GM12872 (cell line): ENCODE measurements around the gene DMRTB1.

ENCODE experiments used
- TF ChIP-seq, protein P1 (sequence below): IDR thresholded peaks from 3 replicates; pipeline ENCODE4 v1.5.1; 2011; ENCODE audit warnings: low read depth, mild to moderate bottlenecking, low read length, moderate library complexity; ENCODE audit not compliant: insufficient read depth

Gene DMRTB1

DNA sequence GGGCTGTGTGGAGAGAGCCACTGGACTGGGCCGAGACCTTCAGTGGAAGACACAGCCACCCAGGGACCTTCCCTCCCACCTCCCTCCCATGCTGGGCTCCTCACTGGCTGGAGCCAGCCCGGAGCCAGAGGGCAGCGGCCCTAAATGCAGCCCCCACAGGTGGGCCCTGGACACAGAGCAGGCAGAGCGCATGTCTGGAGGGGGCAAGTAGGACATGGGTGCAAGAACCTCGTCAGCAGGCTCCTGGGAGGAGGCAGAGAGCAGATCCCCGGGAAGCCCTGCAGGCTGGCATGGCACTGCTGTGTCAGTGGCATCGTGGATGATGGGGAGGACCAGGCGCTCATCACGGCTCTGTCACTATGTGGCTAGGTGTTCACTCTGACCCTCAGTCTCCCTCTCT is 45.7 kb downstream of the DMRTB1 start:
- TF ChIP-seq, protein P1, sequence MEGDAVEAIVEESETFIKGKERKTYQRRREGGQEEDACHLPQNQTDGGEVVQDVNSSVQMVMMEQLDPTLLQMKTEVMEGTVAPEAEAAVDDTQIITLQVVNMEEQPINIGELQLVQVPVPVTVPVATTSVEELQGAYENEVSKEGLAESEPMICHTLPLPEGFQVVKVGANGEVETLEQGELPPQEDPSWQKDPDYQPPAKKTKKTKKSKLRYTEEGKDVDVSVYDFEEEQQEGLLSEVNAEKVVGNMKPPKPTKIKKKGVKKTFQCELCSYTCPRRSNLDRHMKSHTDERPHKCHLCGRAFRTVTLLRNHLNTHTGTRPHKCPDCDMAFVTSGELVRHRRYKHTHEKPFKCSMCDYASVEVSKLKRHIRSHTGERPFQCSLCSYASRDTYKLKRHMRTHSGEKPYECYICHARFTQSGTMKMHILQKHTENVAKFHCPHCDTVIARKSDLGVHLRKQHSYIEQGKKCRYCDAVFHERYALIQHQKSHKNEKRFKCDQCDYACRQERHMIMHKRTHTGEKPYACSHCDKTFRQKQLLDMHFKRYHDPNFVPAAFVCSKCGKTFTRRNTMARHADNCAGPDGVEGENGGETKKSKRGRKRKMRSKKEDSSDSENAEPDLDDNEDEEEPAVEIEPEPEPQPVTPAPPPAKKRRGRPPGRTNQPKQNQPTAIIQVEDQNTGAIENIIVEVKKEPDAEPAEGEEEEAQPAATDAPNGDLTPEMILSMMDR, result no peak

DNA sequence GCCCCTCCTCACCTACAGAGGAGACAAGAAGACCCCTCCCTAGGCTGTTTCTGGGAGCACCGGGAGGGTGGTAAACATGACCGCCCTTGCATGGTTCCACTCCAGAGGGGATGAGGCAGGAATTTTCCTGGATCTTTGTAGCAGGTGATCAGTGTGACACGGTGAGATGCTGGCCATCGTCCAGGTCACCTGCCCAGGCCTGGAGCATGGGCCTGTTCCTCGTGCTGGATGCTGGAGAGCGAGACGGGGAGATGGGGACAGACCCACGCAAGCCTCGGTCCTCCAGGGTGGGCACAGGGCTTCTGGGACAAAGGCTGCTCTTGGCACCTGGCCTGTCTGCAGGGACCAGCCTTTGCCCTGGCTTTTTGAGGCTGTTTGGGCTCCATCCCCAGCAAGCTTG is 46.2 kb downstream of the DMRTB1 start:
- TF ChIP-seq, protein P1, result no peak

DNA sequence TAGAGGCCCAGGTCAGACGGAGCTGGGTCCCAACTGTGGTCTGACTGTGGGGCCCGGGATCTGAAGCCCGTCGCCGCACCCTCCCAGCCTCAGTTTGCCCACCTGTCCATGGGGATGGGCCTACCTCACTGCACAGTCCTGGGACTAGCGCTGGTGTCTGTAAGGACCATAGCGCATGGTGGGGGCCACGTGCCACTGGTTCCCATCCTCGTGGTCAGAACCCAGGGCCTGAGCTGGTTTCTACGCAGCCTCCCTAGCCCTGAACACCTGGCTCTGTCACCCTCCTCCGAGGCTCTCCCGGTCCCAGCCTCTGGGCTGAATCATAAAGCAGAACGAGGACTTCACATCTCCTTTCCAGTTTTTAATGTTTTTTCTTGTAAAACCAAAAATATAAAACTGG is 46.7 kb downstream of the DMRTB1 start:
- TF ChIP-seq, protein P1, result no peak

DNA sequence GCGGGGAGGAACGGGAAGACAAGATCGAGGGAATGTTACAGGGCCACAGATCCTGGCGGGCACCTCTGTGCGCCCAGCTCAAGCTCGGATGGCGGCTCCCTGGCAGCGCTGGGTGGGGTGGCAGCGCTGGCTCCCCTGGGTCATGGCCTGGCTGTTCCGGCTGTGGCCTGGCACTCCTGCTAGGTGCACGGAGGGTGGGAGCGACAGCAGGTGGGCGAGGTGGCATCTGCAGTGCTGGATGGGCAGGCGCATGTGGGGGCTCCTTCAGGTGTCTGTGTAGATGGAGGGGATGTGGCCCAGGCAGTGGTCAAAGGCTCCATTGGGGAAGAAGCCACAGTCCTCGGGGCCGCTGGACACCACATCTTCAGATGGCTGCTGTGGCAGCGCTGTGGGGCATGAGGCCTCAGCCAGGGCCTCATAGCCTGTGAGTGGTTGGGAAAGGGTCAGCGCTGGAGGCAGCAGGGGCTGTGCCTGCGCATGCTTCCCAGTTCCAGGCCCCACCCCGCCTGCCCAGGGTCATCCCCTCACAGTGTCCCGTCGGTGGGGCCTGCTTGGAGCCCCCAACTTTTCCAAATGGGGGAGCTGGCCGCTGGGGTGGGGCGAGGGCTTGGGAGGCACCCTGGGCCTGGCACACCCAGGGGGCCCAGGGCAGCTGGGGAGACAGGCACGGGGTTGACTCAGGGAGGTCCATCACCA is 47.3 kb downstream of the DMRTB1 start:
- TF ChIP-seq, protein P1, result no peak

DNA sequence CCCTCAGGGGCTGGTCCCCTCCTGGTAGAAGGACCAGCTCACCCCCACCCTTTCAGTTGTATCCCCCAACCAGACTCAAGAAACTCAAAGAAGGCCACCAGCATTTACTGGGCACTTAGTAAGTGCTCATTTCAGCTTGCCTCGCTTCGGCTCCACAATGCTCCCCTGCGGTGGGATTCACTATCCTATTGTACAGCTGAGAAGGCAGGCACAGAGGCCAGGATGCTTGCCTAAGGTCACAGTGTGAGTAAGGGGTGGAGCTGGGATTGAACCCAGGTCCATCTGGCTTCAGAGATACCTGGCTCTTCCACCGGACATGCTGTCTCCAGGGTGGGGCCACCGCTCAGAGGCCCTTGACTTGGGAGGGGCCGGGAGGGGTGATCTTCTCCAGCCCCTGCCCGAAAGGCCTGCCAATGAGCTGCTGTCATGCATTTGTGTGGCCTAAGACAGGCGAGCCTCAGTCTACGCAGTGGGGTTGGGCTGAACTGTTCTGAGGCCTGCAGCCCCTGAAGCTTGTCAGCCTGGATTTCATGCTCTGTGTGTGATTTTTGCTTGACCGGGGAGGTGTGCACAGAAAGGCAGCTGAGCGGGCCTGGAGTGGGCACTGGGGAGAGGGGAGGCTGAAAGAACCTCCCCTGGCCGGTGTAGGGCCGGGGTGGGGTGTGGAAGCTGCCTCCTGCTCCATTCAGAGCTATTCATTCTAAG is 48.1 kb downstream of the DMRTB1 start:
- TF ChIP-seq, protein P1, result no peak

DNA sequence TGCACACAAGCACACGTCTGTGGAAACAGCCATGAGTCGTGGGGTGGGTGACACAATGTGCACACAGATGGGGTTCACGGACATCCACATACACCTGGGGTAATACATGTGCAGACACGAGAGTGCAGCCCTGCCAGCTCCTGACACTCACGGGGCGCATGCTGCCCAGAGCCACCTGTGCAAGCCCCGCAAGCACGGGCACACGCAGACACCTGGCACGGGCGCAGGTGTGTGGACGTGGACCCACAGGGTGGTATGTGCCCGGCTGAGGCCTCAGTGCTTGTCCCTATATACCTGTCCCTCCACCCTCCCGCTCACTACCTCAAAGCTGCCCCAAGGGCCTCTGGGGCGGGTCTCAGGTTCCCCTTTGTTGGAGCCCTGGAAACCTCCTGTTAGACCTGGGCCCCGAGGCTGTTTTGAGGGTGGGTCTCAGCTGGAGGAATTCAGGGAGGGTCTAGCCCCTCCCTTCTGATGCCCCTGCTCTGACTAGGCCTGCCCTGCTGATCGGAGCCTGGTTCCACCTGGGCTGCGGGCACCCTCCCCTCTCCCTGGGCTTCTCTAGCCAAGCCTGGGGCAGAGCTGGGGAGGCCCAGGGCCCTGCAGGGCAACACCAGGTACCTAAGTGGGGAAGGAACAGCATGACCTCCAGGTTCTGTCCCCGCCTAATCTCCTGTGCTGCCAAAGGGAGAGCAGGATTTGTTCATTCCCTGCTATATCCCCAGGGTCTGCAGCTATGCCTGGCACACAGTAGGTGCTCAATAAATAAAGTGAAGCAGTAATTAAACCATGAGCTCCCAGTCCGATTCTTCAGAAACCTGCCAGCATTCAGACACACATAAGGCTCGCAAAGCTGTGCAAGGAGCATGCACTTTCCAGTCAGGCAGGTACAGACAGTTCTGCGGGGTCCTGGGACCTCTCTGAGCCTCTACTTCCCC is 49.1 kb downstream of the DMRTB1 start:
- TF ChIP-seq, protein P1, result no peak
